ENCODE results near the gene CD200R1L.

The CD200R1L gene

GRCh38 chr3:112807685-112808084, 39.0 kb downstream of the CD200R1L start:
- no peak overlapping the region for H3K4me3 Mint-ChIP-seq
- peaks cover 68% of the 10 kb centered on the region for H3K4me1 Mint-ChIP-seq
- no peaks in the 10 kb centered on the region for H3K36me3 Mint-ChIP-seq (ENCODE audit: low read depth)
- no peak for TF ChIP-seq CTCF (IDR thresholded peaks at IDR 0.05; ENCODE audit: unreplicated experiment in 3 of 3)
- no peaks in the 10 kb centered on the region for H3K27me3 Mint-ChIP-seq (ENCODE audit: low read depth)
- peak overlapping the region; percentile 27 to 65 (median 53) for H3K27ac Mint-ChIP-seq
- H3K9me3 Mint-ChIP-seq, result peaks cover 4% of the 10 kb centered on the region

GRCh38 chr3:112806903-112807302, 39.8 kb downstream of the CD200R1L start:
- H3K9me3 Mint-ChIP-seq, result peaks cover 4% of the 10 kb centered on the region
- H3K27ac Mint-ChIP-seq, result no peak overlapping the region
- no peak for TF ChIP-seq CTCF (IDR thresholded peaks at IDR 0.05; ENCODE audit: unreplicated experiment in 3 of 3)
- H3K36me3 Mint-ChIP-seq (ENCODE audit: low read depth), result no peaks in the 10 kb centered on the region
- no peaks in the 10 kb centered on the region for H3K27me3 Mint-ChIP-seq (ENCODE audit: low read depth)
- H3K4me3 Mint-ChIP-seq, result no peak overlapping the region
- H3K4me1 Mint-ChIP-seq, result peaks cover 60% of the 10 kb centered on the region

- H3K36me3 Mint-ChIP-seq (ENCODE audit: low read depth), result no peaks in the 10 kb centered on the region
- peak overlapping the region in 1 of 3 experiments; percentile 6 for H3K27ac Mint-ChIP-seq
- peaks cover 43% of the 10 kb centered on the region for H3K4me1 Mint-ChIP-seq
- H3K9me3 Mint-ChIP-seq, result peaks cover 4% of the 10 kb centered on the region
- H3K4me3 Mint-ChIP-seq, result no peak overlapping the region
- no peaks in the 10 kb centered on the region for H3K27me3 Mint-ChIP-seq (ENCODE audit: low read depth)
- no peak for TF ChIP-seq CTCF (IDR thresholded peaks at IDR 0.05; ENCODE audit: unreplicated experiment in 3 of 3)
Observed at GRCh38 chr3:112805126-112805525, 41.5 kb downstream of the CD200R1L start.

- peak overlapping the region; percentile 6 to 79 (median 60) for H3K27ac Mint-ChIP-seq
- H3K4me3 Mint-ChIP-seq, result no peak overlapping the region
- no peaks in the 10 kb centered on the region for H3K27me3 Mint-ChIP-seq (ENCODE audit: low read depth)
- H3K4me1 Mint-ChIP-seq, result peaks cover 42% of the 10 kb centered on the region
- peaks cover 4% of the 10 kb centered on the region for H3K9me3 Mint-ChIP-seq
- no peak for TF ChIP-seq CTCF (IDR thresholded peaks at IDR 0.05; ENCODE audit: unreplicated experiment in 3 of 3)
- H3K36me3 Mint-ChIP-seq (ENCODE audit: low read depth), result no peaks in the 10 kb centered on the region
Observed at GRCh38 chr3:112804021-112804420, 42.6 kb downstream of the CD200R1L start.

GRCh38 chr3:112803467-112803866, 43.2 kb downstream of the CD200R1L start:
- Mint-ChIP-seq H3K27me3 (ENCODE audit: low read depth) (no peaks in the 10 kb centered on the region), H3K36me3 (ENCODE audit: low read depth) (no peaks in the 10 kb centered on the region), H3K27ac (peak overlapping the region; percentile 6 to 79 (median 60)), H3K9me3 (peaks cover 4% of the 10 kb centered on the region), H3K4me3 (no peak overlapping the region), H3K4me1 (peaks cover 37% of the 10 kb centered on the region)
- no peak for TF ChIP-seq CTCF (IDR thresholded peaks at IDR 0.05; ENCODE audit: unreplicated experiment in 3 of 3)

GRCh38 chr3:112802338-112802737, 44.3 kb downstream of the CD200R1L start:
- no peaks in the 10 kb centered on the region for H3K27me3 Mint-ChIP-seq (ENCODE audit: low read depth)
- peaks cover 32% of the 10 kb centered on the region for H3K4me1 Mint-ChIP-seq

More at GRCh38 chr3:112802338-112802737, 44.3 kb downstream of the CD200R1L start:
- Mint-ChIP-seq H3K9me3 (peaks cover 4% of the 10 kb centered on the region), H3K4me3 (no peak overlapping the region), H3K27ac (peak overlapping the region in 1 of 3 experiments; percentile 6), H3K36me3 (ENCODE audit: low read depth) (no peaks in the 10 kb centered on the region)
- no peak for TF ChIP-seq CTCF (IDR thresholded peaks at IDR 0.05; ENCODE audit: unreplicated experiment in 3 of 3)
